COLO668 (cell line): Measurements from ENCODE around the gene HAPSTR1.
"Not testable (repeated sequence)": the region's sequence is repeated elsewhere in the genome, so short reads cannot be mapped to it uniquely, and the experiment has no call there.

Experiments
- DNase-seq: peaks from one replicate; lab custom pipeline; 2025; ENCODE audit not compliant: unreplicated experiment; lab: John Stamatoyannopoulos, UW

Gene HAPSTR1

GRCh38 chr16:9071377-9071776 lies 20.1 kb upstream of the HAPSTR1 start:
- DNase-seq, result no peak

- no peak for DNase-seq
Measured at GRCh38 chr16:9072806-9073341, 18.6 kb upstream of the HAPSTR1 start.

- no peak for DNase-seq
Measured at GRCh38 chr16:9075299-9076071, 16.0 kb upstream of the HAPSTR1 start.

- DNase-seq, result no peak
Measured at GRCh38 chr16:9077091-9077809, 14.2 kb upstream of the HAPSTR1 start.

GRCh38 chr16:9078467-9079429 lies 12.7 kb upstream of the HAPSTR1 start:
- DNase-seq, result peak; percentile 7

- DNase-seq, result no peak
Measured at GRCh38 chr16:9079430-9079812, 12.0 kb upstream of the HAPSTR1 start.

GRCh38 chr16:9081158-9081557 lies 10.3 kb upstream of the HAPSTR1 start:
- no peak for DNase-seq

GRCh38 chr16:9081843-9082242 lies 9.6 kb upstream of the HAPSTR1 start:
- DNase-seq, result no peak

- DNase-seq, result no peak
Measured at GRCh38 chr16:9082422-9082821, 9.0 kb upstream of the HAPSTR1 start.

GRCh38 chr16:9087733-9088132 lies 3.7 kb upstream of the HAPSTR1 start:
- DNase-seq, result not testable (repeated sequence)

GRCh38 chr16:9088848-9089247 lies 2.6 kb upstream of the HAPSTR1 start:
- DNase-seq, result no peak

- no peak for DNase-seq
Measured at GRCh38 chr16:9089660-9090059, 1.8 kb upstream of the HAPSTR1 start.

- DNase-seq, result peak; percentile 41
Measured at GRCh38 chr16:9090101-9090959, 1.1 kb upstream of the HAPSTR1 start.

- DNase-seq, result peak; percentile 61
Measured at GRCh38 chr16:9091867-9092281, 430 bp downstream of the HAPSTR1 start.

- DNase-seq, result peak; percentile 40
Measured at GRCh38 chr16:9092282-9092977, 986 bp downstream of the HAPSTR1 start.

- peak; percentile 21 for DNase-seq
Measured at GRCh38 chr16:9092978-9093344, 1.5 kb downstream of the HAPSTR1 start.

- DNase-seq, result no peak
Measured at GRCh38 chr16:9094011-9094846, 2.8 kb downstream of the HAPSTR1 start.

- no peak for DNase-seq
Measured at GRCh38 chr16:9095171-9095570, 3.7 kb downstream of the HAPSTR1 start.
